Measurements from ENCODE around the gene SLITRK1. TPM values are rescaled to one million over a fixed set of nuclear protein-coding genes. Genes with fewer than 3 reads are reported as not detected.

Gene SLITRK1, protein sequence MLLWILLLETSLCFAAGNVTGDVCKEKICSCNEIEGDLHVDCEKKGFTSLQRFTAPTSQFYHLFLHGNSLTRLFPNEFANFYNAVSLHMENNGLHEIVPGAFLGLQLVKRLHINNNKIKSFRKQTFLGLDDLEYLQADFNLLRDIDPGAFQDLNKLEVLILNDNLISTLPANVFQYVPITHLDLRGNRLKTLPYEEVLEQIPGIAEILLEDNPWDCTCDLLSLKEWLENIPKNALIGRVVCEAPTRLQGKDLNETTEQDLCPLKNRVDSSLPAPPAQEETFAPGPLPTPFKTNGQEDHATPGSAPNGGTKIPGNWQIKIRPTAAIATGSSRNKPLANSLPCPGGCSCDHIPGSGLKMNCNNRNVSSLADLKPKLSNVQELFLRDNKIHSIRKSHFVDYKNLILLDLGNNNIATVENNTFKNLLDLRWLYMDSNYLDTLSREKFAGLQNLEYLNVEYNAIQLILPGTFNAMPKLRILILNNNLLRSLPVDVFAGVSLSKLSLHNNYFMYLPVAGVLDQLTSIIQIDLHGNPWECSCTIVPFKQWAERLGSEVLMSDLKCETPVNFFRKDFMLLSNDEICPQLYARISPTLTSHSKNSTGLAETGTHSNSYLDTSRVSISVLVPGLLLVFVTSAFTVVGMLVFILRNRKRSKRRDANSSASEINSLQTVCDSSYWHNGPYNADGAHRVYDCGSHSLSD
- 2.8 and 3.0 TPM in 2 replicates for total RNA-seq (2014; rRNA removed; shearing (Covaris generic))

GRCh38 chr13:83881917-83882605, at the start of gene SLITRK1:
SLITRK1 (minus strand) TSS chr13:83882474; CDS start chr13:83881507, 967 bp downstream.

All from A375 (cell line).